Hepatocyte (in vitro differentiated cells): Measurements from ENCODE around the gene USH1C. TPM values are rescaled to one million over a fixed set of nuclear protein-coding genes. Genes with fewer than 3 reads are reported as not detected.

ENCODE experiments used
- DNase-seq: peaks from one replicate; pipeline ENCODE4 v3.0.0-alpha.2; 2016; ENCODE audit warnings: low spot score
- H2AFZ ChIP-seq: fragments of 200-600 bp; sonication (generic); 2 replicates; pipeline ENCODE4 v1.6.0; 2016; ENCODE audit warnings: antibody characterized with exemption, mild to moderate bottlenecking
- H3K27ac ChIP-seq: fragments of 200-600 bp; sonication (generic); 2 replicates; pipeline ENCODE4 v1.5.1; 2016; ENCODE audit warnings: mild to moderate bottlenecking
- H3K27me3 ChIP-seq: fragments of 200-600 bp; sonication (generic); 2 replicates; pipeline ENCODE4 v1.6.1; 2016
- H3K36me3 ChIP-seq: fragments of 200-600 bp; sonication (generic); replicated peaks from 2 replicates; pipeline ENCODE4 v1.5.1; 2016; ENCODE audit warnings: low read depth; ENCODE audit not compliant: insufficient read depth
- H3K4me1 ChIP-seq: fragments of 200-600 bp; sonication (generic); 2 replicates; pipeline ENCODE4 v1.5.1; 2016; ENCODE audit warnings: mild to moderate bottlenecking, moderate library complexity; ENCODE audit not compliant: insufficient read depth
- H3K4me2 ChIP-seq: fragments of 200-600 bp; sonication (generic); 2 replicates; pipeline ENCODE4 v1.6.0; 2016
- H3K4me3 ChIP-seq: fragments of 200-600 bp; sonication (generic); 2 replicates; pipeline ENCODE4 v1.5.1; 2016; ENCODE audit warnings: mild to moderate bottlenecking
- H3K79me2 ChIP-seq: fragments of 200-600 bp; sonication (generic); 2 replicates; pipeline ENCODE4 v1.6.0; 2017; ENCODE audit warnings: mild to moderate bottlenecking
- H3K9me2 ChIP-seq: fragments of 200-600 bp; sonication (generic); replicated peaks from 2 replicates; pipeline ENCODE4 v1.6.0; 2017; ENCODE audit warnings: mild to moderate bottlenecking; ENCODE audit not compliant: insufficient read depth
- H3K9me3 ChIP-seq: fragments of 200-600 bp; sonication (generic); 2 replicates; pipeline ENCODE4 v1.5.1; 2016; ENCODE audit warnings: low read depth, mild to moderate bottlenecking
- H4K20me1 ChIP-seq: fragments of 200-600 bp; sonication (generic); 2 replicates; pipeline ENCODE4 v1.6.0; 2016; ENCODE audit warnings: mild to moderate bottlenecking; ENCODE audit not compliant: insufficient read depth, poor library complexity, severe bottlenecking
- CTCF ChIP-seq: fragments of 200-600 bp; sonication (generic); IDR thresholded peaks from 2 replicates; pipeline ENCODE4 v1.5.1; 2016; ENCODE audit warnings: antibody characterized with exemption, mild to moderate bottlenecking; ENCODE audit not compliant: poor library complexity
- EZH2 ChIP-seq: fragments of 200-600 bp; sonication (generic); IDR thresholded peaks from 2 replicates; pipeline ENCODE4 v1.6.1; 2016; ENCODE audit warnings: antibody characterized with exemption, mild to moderate bottlenecking, borderline replicate concordance
- EZH2phosphoT487 ChIP-seq: fragments of 200-600 bp; sonication (generic); IDR thresholded peaks from one replicate; pipeline ENCODE4 v1.6.1; 2018; ENCODE audit warnings: antibody characterized with exemption, mild to moderate bottlenecking, low read depth, moderate library complexity; ENCODE audit not compliant: unreplicated experiment, severe bottlenecking
- WGBS: methylation state at CpG from one replicate; pipeline ENCODE4 v1.1.6; 2016; ENCODE audit warnings: low lambda C conversion rate; ENCODE audit errors: missing lambda C conversion rate; 5-methylcytosine and 5-hydroxymethylcytosine counted together
- polyA plus RNA-seq: library from polyadenylated mRNA; unstranded; fragments of >200 nt; fragmentation: Nextera tagmentation; extraction: Ambion mirVana; gene quantifications from 2 replicates; pipeline ENCODE4 v1.2.1, GENCODE V29; 2016
- total RNA-seq: library from RNA; depleted of rRNA; stranded (reverse); fragments of >200 nt; gene quantifications from 2 replicates; pipeline ENCODE4 v1.2.3, GENCODE V29; 2014

The USH1C gene
- total and polyA plus RNA-seq, 2 experiments from 2014 or later: 54.3 to 60.6 TPM

GRCh38 chr11:17581732-17582053 lies 37.5 kb upstream of the USH1C start:
- 91% methylated on average over 4 of the region's 4 CpGs for WGBS
- no peak for DNase-seq
- Histone ChIP-seq H2AFZ (no peak overlapping the region), H3K27ac (no peak overlapping the region), H3K9me2 (no peaks in the 10 kb centered on the region), H3K4me2 (no peak overlapping the region), H3K27me3 (no peaks in the 10 kb centered on the region), H4K20me1 (no peaks in the 10 kb centered on the region), H3K9me3 (no peaks in the 10 kb centered on the region), H3K4me1 (no peaks in the 10 kb centered on the region), H3K4me3 (no peak overlapping the region), H3K79me2 (no peaks in the 10 kb centered on the region), H3K36me3 (no peaks in the 10 kb centered on the region)
- TF ChIP-seq EZH2phosphoT487 (no peak), CTCF (no peak), EZH2 (no peak)

GRCh38 chr11:17581036-17581731 lies 37.0 kb upstream of the USH1C start:
- no peaks in the 10 kb centered on the region for H3K79me2 ChIP-seq
- no peaks in the 10 kb centered on the region for H4K20me1 ChIP-seq
- H3K27me3 ChIP-seq: no peaks in the 10 kb centered on the region
- H3K36me3 ChIP-seq: no peaks in the 10 kb centered on the region
- H3K9me3 ChIP-seq: no peaks in the 10 kb centered on the region
- H3K4me3 ChIP-seq: no peak overlapping the region
- H2AFZ ChIP-seq: no peak overlapping the region
- no peak overlapping the region for H3K27ac ChIP-seq
- DNase-seq: no peak
- no peaks in the 10 kb centered on the region for H3K4me1 ChIP-seq
- no peak overlapping the region for H3K4me2 ChIP-seq
- WGBS: 81% methylated on average over 6 of the region's 6 CpGs
- H3K9me2 ChIP-seq: no peaks in the 10 kb centered on the region
- TF ChIP-seq EZH2phosphoT487 (no peak), CTCF (no peak), EZH2 (no peak)

- DNase-seq: no peak
- no peaks in the 10 kb centered on the region for H3K9me3 ChIP-seq
- no peak overlapping the region for H3K4me3 ChIP-seq
- H2AFZ ChIP-seq: no peak overlapping the region
- no peak for TF ChIP-seq EZH2phosphoT487
- no peak for TF ChIP-seq CTCF
- no peak for TF ChIP-seq EZH2
- no peaks in the 10 kb centered on the region for H3K27me3 ChIP-seq
- 28% methylated on average over 1 of the region's 1 CpG for WGBS
- no peak overlapping the region for H3K4me2 ChIP-seq
- H3K4me1 ChIP-seq: no peaks in the 10 kb centered on the region
- no peaks in the 10 kb centered on the region for H3K36me3 ChIP-seq
- no peaks in the 10 kb centered on the region for H3K9me2 ChIP-seq
- H3K27ac ChIP-seq: no peak overlapping the region
- no peaks in the 10 kb centered on the region for H3K79me2 ChIP-seq
- no peaks in the 10 kb centered on the region for H4K20me1 ChIP-seq
These were observed 36.1 kb upstream of the USH1C start for GRCh38 chr11:17580271-17580670.

GRCh38 chr11:17579451-17579850 lies 35.2 kb upstream of the USH1C start:
- no peak overlapping the region for H3K4me3 ChIP-seq
- H3K36me3 ChIP-seq: no peaks in the 10 kb centered on the region
- H4K20me1 ChIP-seq: no peaks in the 10 kb centered on the region
- H3K79me2 ChIP-seq: no peaks in the 10 kb centered on the region
- no peaks in the 10 kb centered on the region for H3K4me1 ChIP-seq
- H3K4me2 ChIP-seq: no peak overlapping the region
- TF ChIP-seq EZH2 (no peak), EZH2phosphoT487 (no peak), CTCF (no peak)
- no peak for DNase-seq
- H3K9me2 ChIP-seq: no peaks in the 10 kb centered on the region
- 96% methylated on average over 7 of the region's 7 CpGs for WGBS
- H3K27ac ChIP-seq: no peak overlapping the region
- no peaks in the 10 kb centered on the region for H3K9me3 ChIP-seq
- no peak overlapping the region for H2AFZ ChIP-seq
- H3K27me3 ChIP-seq: no peaks in the 10 kb centered on the region
